GM12878 (cell line): ENCODE results near the gene HEATR3. TPM values are rescaled to one million over a fixed set of nuclear protein-coding genes. Genes with fewer than 3 reads are reported as not detected.

Experiments
- ATAC-seq: fragments of 200-7000 bp; cut with Tn5 transposase; 3 replicates; pipeline ENCODE4 v1.9.1; 2020; ENCODE audit warnings: mild to moderate bottlenecking, moderate library complexity
- BruUV-seq: library from RNA; stranded (reverse); fragments of 400-500 nt; replicated peaks from 2 replicates; lab custom pipeline; 2021; lab: Mats Ljungman, UMichigan
- CTCF ChIA-PET: fragments of 300-600 bp; sonication (Branson Sonifier 250); formaldehyde crosslinking; extraction: SDS; loops from one replicate; lab custom pipeline; 2021; ENCODE audit warnings: inconsistent platforms; lab: Yijun Ruan, JAX
- POLR2A ChIA-PET: fragments of 350-600 bp; formaldehyde crosslinking; extraction: SDS; loops from one replicate; lab custom pipeline; 2021; ENCODE audit warnings: inconsistent platforms; lab: Charles Lee
- RAD21 ChIA-PET: fragments of 300-600 bp; sonication (Branson Sonifier 250); formaldehyde crosslinking; loops from one replicate; lab custom pipeline; 2023; ENCODE audit warnings: antibody characterized with exemption; ENCODE audit not compliant: unreplicated experiment; lab: Charles Lee
- SMC1A ChIA-PET: fragments of 300-600 bp; sonication (Branson Sonifier 250); formaldehyde crosslinking; loops from one replicate; lab custom pipeline; 2023; ENCODE audit not compliant: unreplicated experiment, uncharacterized antibody; lab: Charles Lee
- DNase-seq: peaks from one replicate; pipeline ENCODE4 v3.0.0-alpha.2; 2011; ENCODE audit warnings: low read depth, low spot score
- FAIRE-seq: peaks from 3 replicates; lab custom pipeline; 2011; peaks lifted over from hg19 to GRCh38; lab: Jason Lieb, UNC
- H2AFZ ChIP-seq: 2 replicates; pipeline ENCODE4 v1.6.0; 2011; ENCODE audit warnings: low read depth, low read length, control low read depth; ENCODE audit not compliant: control insufficient read depth
- H3K27ac ChIP-seq: 2 replicates; pipeline ENCODE4 v1.5.1; 2011; ENCODE audit warnings: control low read depth; ENCODE audit not compliant: control insufficient read depth, insufficient read depth
- H3K27me3 ChIP-seq, 2 experiments: replicated peaks in 1 of 2; 2 replicates each; pipeline versions ENCODE4 v1.6.0 to v1.6.1; 2011; ENCODE audit warnings: low read length in 1 of 2; ENCODE audit not compliant: control insufficient read depth in 2 of 2, insufficient read depth in 2 of 2
- H3K36me3 ChIP-seq, 2 experiments: 2 replicates each; pipeline ENCODE4 v1.5.1; 2011; ENCODE audit warnings: low read length in 1 of 2; ENCODE audit not compliant: control insufficient read depth in 2 of 2, insufficient read depth in 2 of 2
- H3K4me1 ChIP-seq: 2 replicates; pipeline ENCODE4 v1.6.1; 2011; ENCODE audit warnings: mild to moderate bottlenecking, low read length, moderate library complexity, mixed read lengths; ENCODE audit not compliant: control insufficient read depth, insufficient read depth
- H3K4me2 ChIP-seq: 2 replicates; pipeline ENCODE4 v1.6.0; 2011; ENCODE audit warnings: control low read depth; ENCODE audit not compliant: control insufficient read depth, insufficient read depth
- H3K4me3 ChIP-seq: fragments of 200-600 bp; sonication (generic); 2 replicates; pipeline ENCODE4 v1.5.1; 2016
- H3K79me2 ChIP-seq: 2 replicates; pipeline ENCODE4 v1.6.0; 2011; ENCODE audit warnings: low read length; ENCODE audit not compliant: control insufficient read depth, insufficient read depth
- H3K9ac ChIP-seq: 2 replicates; pipeline ENCODE4 v1.8.0; 2011; ENCODE audit warnings: low read length, control low read depth, mixed read lengths; ENCODE audit not compliant: control insufficient read depth, insufficient read depth
- H3K9me3 ChIP-seq: replicated peaks from 3 replicates; pipeline ENCODE4 v1.5.1; 2011; ENCODE audit warnings: mild to moderate bottlenecking, low read length; ENCODE audit not compliant: control insufficient read depth, insufficient read depth
- H4K20me1 ChIP-seq: 2 replicates; pipeline ENCODE4 v1.6.0; 2011; ENCODE audit not compliant: control insufficient read depth, insufficient read depth
- CREB1 ChIP-seq: IDR thresholded peaks from 2 replicates; pipeline ENCODE4 v1.6.1; 2012; ENCODE audit warnings: low read depth, mild to moderate bottlenecking, inconsistent platforms
- MTA2 ChIP-seq: fragments of 450-650 bp; IDR thresholded peaks from 2 replicates; pipeline ENCODE4 v1.6.1; 2016; ENCODE audit warnings: low read depth, mild to moderate bottlenecking, moderate library complexity
- MYB ChIP-seq: fragments of 150-350 bp; IDR thresholded peaks from 2 replicates; pipeline ENCODE4 v1.6.1; 2014; ENCODE audit warnings: mild to moderate bottlenecking, low read depth, low read length, borderline replicate concordance
- RELA ChIP-seq: fragments of 450-650 bp; IDR thresholded peaks from 2 replicates; pipeline ENCODE4 v1.8.0; 2014; ENCODE audit warnings: borderline replicate concordance; ENCODE audit not compliant: partially characterized antibody
- SIX5 ChIP-seq: IDR thresholded peaks from 2 replicates; pipeline ENCODE4 v1.6.1; 2011; ENCODE audit warnings: mild to moderate bottlenecking, low read depth, low read length, moderate library complexity; ENCODE audit not compliant: severe bottlenecking
- SUPT20H ChIP-seq: IDR thresholded peaks from 2 replicates; pipeline ENCODE4 v1.6.1; 2011; ENCODE audit warnings: low read depth, mild to moderate bottlenecking, low read length, moderate library complexity, borderline replicate concordance; ENCODE audit not compliant: control insufficient read depth
- in situ Hi-C: fragments of 300-500 bp; cut with MboI; formaldehyde crosslinking; loops from 9 replicates; pipeline ENCODE4 v1.14.3; 2018; ENCODE audit warnings: mixed read lengths
- intact Hi-C: fragments of 100-400 bp; cut with micrococcal nuclease; formaldehyde crosslinking; loops from one replicate; pipeline ENCODE4 v1.14.2; 2022; ENCODE audit not compliant: unreplicated experiment
- polyA plus RNA-seq, 11 experiments: library from polyadenylated mRNA; depleted of rRNA in 4 of 11; unstranded in 6 of 11; stranded (reverse) in 5 of 11; fragments of >200 nt; fragmentation: Nextera tagmentation in 4 of 11; fragmentation: Illumina TruSeq in 1 of 11; extraction: Ambion mirVana in 4 of 11; extraction: Trizol in 1 of 11; gene quantifications; 1 replicate in 1 of 11; 2 replicates in 10 of 11; pipeline versions ENCODE4 v1.2.1 to v1.2.3, GENCODE V29; 2011 to 2016; ENCODE audit warnings: inconsistent platforms in 2 of 11, missing spikeins in 2 of 11, low read depth in 1 of 11
- total RNA-seq, 4 experiments: library from RNA; depleted of rRNA in 3 of 4; stranded (reverse); fragments of >200 nt in 3 of 4; fragmentation: Illumina TruSeq in 1 of 4; extraction: Trizol in 1 of 4; gene quantifications; 2 replicates each; pipeline versions ENCODE4 v1.2.1 to v1.2.3, GENCODE V29; 2013 to 2021
- TF ChIP-seq, protein P1 (sequence below): IDR thresholded peaks from 2 replicates; pipeline ENCODE4 v1.6.1; 2011; ENCODE audit warnings: low read depth, mild to moderate bottlenecking, low read length, moderate library complexity, borderline replicate concordance; ENCODE audit errors: extremely low read depth
- TF ChIP-seq, protein P2 (sequence below): fragments of 150-350 bp; IDR thresholded peaks from 2 replicates; pipeline ENCODE4 v1.6.1; 2016; ENCODE audit warnings: low read depth, low read length
- TF ChIP-seq, protein P3 (sequence below): fragments of 450-650 bp; formaldehyde crosslinking; IDR thresholded peaks from 2 replicates; pipeline ENCODE4 v1.4.0; 2020; ENCODE audit warnings: mild to moderate bottlenecking, moderate library complexity

HEATR3 gene
- total and polyA plus RNA-seq, 10 of the 15 experiments (the other 5 are each of a cell fraction or from before 2014, with no cell fraction given): 1.5 to 30.0 (median 17.7) TPM

DNA sequence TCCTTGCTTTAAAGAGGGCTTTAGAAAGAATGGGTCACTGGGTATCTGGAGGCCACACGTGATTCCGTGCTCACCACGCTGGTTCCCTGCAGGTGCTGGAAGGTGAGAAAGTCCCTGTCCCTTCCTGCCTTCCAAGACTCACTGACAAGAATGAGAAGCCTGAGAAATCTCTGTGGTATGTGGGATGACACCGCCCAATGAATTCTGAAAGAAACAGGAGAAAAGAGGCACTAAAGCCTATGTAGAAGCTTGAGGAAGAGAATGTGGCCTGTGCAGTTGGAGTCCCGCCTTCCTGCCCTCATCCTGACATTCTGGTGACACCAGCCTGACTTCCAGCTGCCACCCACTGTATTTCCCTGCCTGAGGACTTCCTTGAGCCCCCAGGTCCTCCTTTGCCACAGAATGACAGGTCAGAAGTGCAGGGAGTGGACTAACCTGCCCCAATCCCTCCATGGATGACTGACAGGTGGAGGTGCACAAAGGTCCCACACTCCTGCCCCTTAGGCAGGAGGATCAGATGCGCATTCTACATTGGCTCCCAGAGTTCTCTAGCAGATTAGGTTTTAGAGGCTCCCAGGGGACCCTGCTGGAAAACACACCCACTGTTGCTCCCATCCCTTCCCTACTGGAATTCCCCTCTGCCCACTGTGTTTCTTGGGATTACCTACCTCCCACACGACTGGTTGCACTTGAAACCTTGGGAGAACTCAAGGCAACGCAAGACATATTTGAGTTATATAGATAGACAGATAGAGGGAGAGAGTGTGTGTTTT is 48.8 kb downstream of the HEATR3 start (continued):
- TF ChIP-seq MYB: no peak
- TF ChIP-seq RELA: no peak
- TF ChIP-seq SIX5: no peak
- TF ChIP-seq, protein P1, sequence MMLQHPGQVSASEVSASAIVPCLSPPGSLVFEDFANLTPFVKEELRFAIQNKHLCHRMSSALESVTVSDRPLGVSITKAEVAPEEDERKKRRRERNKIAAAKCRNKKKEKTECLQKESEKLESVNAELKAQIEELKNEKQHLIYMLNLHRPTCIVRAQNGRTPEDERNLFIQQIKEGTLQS: no peak
- no peak for TF ChIP-seq CREB1

DNA sequence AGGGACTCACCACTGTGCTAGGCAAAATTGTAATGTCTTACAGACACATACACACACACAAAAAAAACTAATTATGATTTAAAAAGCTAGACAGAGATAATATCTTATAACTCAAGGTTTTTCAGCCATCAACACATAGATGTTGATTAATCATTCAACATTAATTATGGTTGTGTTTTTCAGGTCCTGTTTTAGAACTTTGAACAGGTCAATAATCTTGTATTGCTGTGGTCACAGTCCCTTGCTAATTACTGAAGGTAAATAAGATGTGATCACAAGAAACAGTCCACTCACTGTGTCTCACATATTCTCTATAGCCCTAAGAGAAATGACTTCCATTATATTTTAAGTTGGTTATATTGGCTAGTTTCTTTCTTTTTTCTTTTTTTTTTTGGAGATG is 54.9 kb downstream of the HEATR3 start:
- H3K79me2 ChIP-seq: no peaks in the 10 kb centered on the region
- H3K4me1 ChIP-seq: peaks cover 29% of the 10 kb centered on the region
- H3K27me3 ChIP-seq: no peaks in the 10 kb centered on the region
- no peak overlapping the region for H3K9ac ChIP-seq
- H3K36me3 ChIP-seq: no peaks in the 10 kb centered on the region
- ChIA-PET RAD21 (interaction anchor here (1.1 to 2.9 kb wide), 7 partner anchors 15 to 90 kb away, joined by 3 to 25 read pairs (median 7); partner anchors contain the start of gene HEATR3), SMC1A (interaction anchor here (0.7 to 4.6 kb wide), 17 partner anchors 13 to 686 kb away, joined by 3 to 29 read pairs (median 6); partner anchors contain the start of genes CNEP1R1, HEATR3 and TENT4B), CTCF (interaction anchor here (0.9 to 3.7 kb wide), 9 partner anchors 13 to 559 kb away, joined by 3 to 25 read pairs (median 7); partner anchors contain the start of genes CNEP1R1 and HEATR3), POLR2A (interaction anchor here (0.5 to 3.4 kb wide), 5 partner anchors 31 to 75 kb away, joined by 4 to 18 read pairs (median 5); no protein-coding TSS in a partner anchor)
- H3K27ac ChIP-seq: no peak overlapping the region
- in situ Hi-C loops: no loop called here
- no peak overlapping the region for H3K4me3 ChIP-seq
- TF ChIP-seq MTA2: peak; percentile 57; the same call in 1 of the 2 replicates
- TF ChIP-seq, protein P2, sequence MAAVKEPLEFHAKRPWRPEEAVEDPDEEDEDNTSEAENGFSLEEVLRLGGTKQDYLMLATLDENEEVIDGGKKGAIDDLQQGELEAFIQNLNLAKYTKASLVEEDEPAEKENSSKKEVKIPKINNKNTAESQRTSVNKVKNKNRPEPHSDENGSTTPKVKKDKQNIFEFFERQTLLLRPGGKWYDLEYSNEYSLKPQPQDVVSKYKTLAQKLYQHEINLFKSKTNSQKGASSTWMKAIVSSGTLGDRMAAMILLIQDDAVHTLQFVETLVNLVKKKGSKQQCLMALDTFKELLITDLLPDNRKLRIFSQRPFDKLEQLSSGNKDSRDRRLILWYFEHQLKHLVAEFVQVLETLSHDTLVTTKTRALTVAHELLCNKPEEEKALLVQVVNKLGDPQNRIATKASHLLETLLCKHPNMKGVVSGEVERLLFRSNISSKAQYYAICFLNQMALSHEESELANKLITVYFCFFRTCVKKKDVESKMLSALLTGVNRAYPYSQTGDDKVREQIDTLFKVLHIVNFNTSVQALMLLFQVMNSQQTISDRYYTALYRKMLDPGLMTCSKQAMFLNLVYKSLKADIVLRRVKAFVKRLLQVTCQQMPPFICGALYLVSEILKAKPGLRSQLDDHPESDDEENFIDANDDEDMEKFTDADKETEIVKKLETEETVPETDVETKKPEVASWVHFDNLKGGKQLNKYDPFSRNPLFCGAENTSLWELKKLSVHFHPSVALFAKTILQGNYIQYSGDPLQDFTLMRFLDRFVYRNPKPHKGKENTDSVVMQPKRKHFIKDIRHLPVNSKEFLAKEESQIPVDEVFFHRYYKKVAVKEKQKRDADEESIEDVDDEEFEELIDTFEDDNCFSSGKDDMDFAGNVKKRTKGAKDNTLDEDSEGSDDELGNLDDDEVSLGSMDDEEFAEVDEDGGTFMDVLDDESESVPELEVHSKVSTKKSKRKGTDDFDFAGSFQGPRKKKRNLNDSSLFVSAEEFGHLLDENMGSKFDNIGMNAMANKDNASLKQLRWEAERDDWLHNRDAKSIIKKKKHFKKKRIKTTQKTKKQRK: no peak
- TF ChIP-seq SUPT20H: no peak
- TF ChIP-seq, protein P3, sequence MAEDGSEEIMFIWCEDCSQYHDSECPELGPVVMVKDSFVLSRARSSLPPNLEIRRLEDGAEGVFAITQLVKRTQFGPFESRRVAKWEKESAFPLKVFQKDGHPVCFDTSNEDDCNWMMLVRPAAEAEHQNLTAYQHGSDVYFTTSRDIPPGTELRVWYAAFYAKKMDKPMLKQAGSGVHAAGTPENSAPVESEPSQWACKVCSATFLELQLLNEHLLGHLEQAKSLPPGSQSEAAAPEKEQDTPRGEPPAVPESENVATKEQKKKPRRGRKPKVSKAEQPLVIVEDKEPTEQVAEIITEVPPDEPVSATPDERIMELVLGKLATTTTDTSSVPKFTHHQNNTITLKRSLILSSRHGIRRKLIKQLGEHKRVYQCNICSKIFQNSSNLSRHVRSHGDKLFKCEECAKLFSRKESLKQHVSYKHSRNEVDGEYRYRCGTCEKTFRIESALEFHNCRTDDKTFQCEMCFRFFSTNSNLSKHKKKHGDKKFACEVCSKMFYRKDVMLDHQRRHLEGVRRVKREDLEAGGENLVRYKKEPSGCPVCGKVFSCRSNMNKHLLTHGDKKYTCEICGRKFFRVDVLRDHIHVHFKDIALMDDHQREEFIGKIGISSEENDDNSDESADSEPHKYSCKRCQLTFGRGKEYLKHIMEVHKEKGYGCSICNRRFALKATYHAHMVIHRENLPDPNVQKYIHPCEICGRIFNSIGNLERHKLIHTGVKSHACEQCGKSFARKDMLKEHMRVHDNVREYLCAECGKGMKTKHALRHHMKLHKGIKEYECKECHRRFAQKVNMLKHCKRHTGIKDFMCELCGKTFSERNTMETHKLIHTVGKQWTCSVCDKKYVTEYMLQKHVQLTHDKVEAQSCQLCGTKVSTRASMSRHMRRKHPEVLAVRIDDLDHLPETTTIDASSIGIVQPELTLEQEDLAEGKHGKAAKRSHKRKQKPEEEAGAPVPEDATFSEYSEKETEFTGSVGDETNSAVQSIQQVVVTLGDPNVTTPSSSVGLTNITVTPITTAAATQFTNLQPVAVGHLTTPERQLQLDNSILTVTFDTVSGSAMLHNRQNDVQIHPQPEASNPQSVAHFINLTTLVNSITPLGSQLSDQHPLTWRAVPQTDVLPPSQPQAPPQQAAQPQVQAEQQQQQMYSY: no peak
- no TSS peak for BruUV-seq
- H3K4me2 ChIP-seq: no peak overlapping the region
- DNase-seq: no peak
- FAIRE-seq: no peak
- H3K9me3 ChIP-seq: peaks cover 1% of the 10 kb centered on the region; the same call in 1 of the 3 replicates
- intact Hi-C loops: loop anchor here (2.0 kb wide), 2 partner anchors 32 to 54 kb away; partner anchors contain the start of gene TENT4B
- ATAC-seq: peak; percentile 27
- H2AFZ ChIP-seq: no peak overlapping the region
- no peaks in the 10 kb centered on the region for H4K20me1 ChIP-seq
